DMS153 treated with DMSO at 0.1 percent for 48 hours (cell line): Measurements from ENCODE around the gene OPRM1.

Source experiments
- DNase-seq: peaks from one replicate; lab custom pipeline; 2025; ENCODE audit not compliant: unreplicated experiment; lab: John Stamatoyannopoulos, UW

Gene OPRM1

DNA sequence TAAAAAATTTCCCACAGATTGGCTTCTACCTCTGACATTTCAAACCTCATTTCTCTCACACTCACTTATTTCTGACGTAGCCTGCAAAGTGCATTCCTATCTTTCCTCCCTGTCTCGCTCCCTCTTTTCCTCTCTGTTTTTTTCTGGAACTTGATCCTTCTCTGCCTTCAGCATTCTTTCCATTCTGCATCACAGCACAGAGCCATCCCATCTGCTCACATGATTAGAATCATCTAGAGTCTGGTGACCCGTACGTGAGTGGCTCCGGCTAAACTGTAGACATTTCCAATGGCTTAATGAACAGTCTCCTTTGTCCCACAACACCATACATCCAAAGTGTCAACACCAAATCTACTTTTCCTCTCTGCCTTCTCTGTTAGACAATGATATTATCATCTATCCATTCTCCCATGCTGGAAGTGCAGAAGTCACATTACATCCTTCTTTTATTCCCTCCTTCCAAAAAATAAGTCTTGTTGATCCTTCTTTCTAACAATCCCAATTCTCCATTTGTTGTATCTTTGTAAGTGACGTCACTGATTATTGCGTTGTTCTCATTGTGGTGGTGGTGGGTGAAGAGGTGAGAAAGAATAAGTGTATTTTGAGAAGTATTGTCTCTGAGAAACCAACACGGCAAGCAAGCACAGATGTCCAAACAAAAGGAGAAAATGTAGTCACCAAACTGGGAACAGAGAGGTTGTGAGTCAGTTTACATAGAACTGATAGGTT lies 41.6 kb downstream of the OPRM1 start:
- no peak for DNase-seq

DNA sequence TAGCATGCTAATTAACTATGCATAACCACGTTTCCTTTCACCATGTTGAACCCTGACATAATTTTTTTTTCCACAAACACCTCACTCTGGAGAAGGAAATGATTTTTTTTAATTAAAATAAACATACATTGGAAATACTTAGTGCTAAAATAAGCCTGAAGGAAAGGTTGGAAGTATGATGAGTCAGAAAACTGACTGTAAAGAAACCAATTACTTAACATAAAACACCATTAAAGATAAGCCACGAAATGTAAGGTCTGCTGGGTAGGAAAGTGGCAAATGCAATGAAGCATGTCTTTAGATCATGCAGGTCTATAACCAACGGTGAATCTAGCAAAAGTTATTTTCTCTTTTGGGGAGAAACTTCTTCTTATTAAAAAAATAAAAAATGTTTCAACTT lies 47.5 kb downstream of the OPRM1 start:
- no peak for DNase-seq

DNA sequence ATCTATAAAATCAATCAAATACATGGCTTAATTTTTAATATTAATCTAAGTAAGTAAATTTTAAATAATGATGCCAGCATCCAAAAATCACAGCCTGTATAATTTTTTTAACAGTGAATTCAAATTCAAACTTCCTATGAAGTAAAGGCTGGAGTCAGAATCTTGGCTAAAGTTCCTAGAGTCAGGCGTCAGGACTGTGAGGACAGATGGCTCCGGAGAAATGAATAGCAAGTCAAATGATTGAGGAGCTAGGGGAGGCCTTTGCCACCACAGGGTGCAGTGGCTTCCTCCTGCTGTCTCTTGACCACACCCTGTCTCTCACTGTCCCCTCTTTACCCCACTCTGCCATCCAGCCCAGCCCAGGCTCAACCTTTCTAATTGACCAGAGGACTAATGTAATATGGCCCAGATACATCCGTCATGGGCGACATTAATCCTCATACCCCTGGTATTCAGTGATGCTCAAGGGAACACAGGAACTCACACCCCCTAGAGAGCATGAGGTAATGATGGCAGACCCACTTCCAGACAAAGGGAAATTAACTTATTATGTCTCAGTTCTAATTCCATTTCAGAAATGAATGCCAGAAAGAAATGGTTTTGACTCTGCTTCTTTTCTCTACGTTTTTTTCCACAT lies 53.4 kb downstream of the OPRM1 start:
- DNase-seq: no peak

DNA sequence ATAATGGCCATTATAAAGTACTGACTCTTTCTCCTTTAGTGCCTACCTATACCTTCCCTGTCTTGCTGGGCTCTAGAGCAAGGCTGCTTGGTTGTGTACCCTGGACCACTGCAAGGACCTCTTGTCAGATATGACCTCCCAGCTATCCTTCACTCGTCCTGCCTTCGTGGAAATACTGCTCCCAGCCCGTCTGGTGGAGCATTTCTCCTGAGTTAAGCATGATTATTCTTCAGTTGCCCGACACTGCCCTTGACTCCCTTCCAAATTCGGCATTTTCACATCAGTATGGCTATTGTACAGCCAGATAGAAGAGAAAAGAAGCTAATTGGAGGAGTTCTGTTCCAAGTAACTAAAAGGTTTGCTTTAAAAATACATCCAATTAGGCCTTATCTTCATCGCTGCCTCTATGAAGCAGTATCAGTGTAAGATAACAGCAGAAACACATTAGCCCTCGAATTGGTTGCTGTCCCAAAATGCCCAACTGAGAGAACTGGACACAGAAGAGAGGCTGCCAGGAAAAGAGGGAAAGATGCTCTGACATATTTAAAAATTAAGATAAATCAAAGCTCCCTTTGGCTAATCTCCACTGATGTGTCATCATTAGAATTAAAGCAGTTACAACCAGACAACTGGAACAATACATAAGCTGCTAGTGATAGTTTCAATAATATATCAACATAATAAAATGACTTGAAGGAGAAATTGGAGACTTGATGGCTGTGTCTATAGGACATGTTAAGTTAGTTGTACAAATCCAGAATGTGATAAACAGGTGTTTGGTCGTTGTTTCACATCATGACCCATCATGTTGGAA lies 54.4 kb downstream of the OPRM1 start:
- DNase-seq: no peak

DNA sequence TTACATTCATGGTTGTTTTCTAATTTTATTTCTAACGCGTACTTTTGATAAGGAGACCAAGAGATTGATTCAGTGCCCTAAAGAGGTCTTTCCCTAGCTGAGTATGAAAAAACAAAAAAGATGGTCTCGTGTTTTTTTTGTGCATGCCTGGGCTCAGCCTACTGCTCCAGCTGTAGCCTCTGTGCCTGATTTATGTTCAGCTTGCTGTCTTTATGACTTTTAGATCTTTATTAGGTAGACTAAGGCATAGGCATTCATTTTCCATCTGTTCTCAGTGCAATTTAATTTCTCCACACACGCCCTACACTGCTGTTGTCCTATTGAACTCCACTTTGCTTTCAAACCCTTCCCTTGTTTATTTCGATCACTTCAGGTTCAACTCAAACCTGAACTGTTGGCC lies 56.5 kb downstream of the OPRM1 start:
- DNase-seq: no peak

DNA sequence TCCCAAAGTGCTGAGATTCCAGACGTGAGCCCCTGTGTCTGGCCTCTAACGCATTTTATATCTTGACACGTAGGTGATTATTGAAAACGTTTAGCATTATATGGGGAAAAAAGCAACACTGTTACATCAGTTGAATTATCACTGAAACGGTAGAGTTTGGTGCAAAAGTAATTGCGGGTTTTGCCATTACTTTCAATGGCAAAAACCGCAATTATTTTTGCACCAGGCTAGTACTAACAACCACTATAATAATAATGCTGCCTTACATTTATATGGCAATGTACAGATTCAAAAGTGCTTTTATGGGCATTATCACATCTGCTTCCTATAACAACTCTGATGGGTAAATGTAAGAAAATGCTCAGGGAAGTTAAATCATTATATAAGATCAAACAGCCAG lies 57.3 kb downstream of the OPRM1 start:
- no peak for DNase-seq

DNA sequence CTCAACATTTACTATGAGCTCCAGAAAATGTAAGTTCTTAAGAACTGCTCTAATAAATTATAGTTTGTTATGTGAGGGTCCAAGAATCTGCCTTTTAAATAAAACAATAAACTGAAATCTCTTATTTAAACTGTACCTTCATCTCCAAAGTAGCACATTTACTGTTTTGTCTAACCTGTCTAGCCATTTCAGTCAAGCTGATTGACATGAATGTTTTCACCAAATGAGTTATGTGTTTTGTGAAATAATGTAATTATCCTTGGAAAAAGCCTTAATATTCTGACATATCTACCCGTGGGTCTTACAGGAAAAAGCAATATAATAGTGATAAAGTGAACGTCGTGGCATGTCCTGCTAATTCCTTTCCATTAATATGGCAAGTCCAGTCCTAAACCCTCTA lies 57.8 kb downstream of the OPRM1 start:
- no peak for DNase-seq

DNA sequence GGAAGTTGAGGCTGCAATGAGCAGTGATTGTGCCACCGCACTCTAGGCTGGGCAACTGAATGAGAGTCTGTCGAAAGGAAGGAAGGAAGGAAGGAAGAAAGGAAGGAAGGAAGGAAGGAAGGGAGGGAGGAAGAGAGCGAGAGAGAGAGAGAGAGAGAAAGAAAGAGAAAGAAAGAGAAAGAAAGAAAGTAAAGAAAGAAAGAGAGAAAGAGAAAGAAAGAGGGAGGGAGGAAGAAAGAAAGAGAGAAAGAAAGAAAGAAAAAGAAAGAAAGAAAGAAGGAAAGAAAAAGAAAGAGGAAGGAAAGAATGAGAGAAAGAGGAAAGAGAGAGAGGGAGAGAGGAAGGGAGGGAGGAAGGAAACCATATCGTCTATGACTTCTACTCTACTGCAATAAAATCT lies 60.2 kb downstream of the OPRM1 start:
- no peak for DNase-seq

DNA sequence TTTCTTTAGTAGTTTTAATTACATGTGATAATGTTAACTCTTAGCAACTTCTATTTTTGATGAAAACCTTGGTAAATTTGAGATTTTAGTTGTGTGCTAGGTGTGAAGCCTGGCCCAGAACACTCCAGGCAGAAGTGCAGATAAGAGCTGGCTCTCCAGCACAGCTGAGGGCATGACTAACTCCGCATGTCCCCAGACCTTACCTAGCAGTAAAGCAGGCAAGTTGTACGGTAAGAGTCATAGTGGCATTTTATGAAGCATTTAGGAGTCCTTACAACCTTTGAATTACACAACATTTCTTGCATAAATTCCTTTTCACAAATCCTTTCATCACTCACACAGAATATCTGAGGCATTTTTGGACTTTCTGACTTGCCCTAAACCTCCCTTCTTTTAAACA lies 67.2 kb downstream of the OPRM1 start:
- no peak for DNase-seq

DNA sequence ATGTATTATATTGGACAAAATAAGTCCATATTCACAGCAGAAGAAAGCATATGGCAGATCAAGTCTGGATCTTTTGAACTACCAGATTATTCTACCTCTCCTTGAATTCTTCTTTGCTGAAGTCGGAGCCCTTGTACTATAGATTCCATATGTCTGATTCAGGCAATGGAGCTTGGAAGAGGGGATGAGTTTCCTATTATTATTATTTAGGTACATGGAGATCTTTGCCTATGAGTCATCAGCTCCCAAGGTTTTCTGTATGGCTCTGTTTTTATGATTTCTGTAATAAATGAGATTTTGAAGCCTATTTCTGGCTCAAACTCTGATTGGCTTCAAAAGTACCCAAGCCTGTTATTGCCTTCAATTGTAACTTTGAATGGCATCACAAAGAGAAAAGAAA lies 72.0 kb downstream of the OPRM1 start:
- no peak for DNase-seq

DNA sequence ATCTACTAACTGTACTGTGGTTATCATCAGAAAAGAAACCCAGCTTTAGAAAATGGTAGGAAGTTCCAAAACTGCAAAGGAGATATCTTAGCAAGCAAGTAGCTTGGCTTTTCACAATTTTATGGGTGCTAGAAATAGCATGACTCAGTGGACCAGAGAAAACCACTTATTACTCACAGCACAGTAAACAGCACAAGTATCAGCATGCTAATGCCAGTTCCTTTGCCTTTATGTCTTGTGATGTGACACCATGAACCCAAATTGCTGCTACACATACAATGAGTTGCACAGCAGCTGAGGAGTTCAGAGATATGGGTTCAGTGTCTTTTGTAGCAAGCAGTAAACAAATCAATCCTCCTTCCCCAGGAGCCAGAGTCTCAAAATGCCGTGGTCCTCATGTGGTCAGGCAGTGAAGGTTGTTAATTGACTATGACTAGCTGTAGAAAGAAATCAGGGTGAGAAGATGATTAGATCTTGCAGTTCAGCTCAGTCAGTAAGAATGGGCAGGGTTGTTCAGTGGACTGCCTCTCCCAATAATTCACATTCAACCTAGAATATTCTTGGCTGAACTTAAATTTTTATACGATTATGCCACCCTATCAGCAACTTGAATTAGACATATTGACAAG lies 73.3 kb downstream of the OPRM1 start:
- DNase-seq: no peak

DNA sequence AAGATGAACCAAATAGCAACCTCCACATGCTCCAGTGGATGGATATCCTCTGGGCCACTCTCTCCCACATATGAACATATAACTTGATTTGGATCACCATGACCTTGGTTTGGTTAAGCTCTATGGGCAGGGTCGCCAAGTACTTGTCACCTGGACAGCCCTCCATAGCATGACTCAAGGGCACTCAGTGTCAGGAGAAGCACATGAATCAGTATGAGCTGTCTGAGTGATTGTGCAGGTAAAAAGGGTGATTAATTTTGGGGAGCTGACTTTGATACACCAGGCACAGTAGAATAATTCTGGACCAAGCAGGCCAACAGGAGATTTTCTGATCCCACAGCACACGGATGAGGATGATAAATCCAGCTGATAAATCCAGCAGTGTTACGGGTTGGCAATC lies 74.4 kb downstream of the OPRM1 start:
- DNase-seq: no peak

DNA sequence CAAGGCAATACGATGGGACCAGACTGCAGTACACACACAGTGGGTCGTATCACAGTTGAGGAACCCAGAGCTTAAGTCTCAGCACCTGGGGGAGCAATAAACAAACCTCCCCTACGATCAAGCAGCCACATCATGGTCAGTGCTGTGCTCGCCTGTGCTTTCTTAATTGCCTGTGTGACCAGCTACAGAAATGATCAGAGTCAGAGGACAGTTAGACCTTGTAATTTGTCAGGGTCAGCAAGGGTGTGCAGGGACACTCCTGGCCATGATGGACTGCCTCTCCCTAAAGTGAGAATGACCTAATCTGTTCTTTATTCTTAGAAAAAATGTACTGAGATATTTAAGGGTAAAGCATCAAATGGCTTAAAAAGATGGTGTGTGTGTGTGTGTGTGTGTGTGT lies 78.4 kb downstream of the OPRM1 start:
- DNase-seq: no peak

DNA sequence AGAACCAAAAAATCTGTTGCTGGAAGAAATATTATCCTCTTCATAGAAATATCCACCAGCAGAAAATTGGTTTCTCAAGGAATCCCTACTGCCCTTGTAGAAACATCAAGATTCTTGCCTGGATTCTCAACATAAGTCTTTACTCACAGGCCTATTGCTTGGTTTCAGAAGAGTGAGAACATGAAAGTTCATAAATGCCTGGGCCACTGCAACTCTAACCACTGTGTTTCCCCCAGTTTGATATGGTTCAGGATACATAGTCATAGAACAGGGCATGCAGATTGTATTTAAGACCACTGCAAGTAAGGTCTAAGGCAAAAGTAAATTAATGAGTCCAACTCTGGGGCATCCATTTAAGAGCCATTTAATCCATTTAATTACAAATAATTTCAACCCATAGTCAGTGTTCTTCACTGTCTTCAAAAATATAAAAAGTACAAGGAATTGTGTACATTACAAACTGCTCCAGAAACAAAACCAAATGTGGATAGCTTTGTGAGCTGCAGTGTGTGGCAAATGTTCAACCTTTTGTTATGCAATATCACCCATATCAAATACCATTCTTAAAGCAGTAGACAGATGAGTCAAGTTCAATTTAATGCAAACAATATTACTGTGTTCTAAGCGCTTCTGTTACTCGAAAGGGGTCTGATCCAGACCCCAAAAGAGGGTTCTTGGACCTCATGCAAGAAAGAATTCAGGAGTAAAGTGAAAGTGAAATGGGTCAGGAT lies 83.3 kb downstream of the OPRM1 start:
- DNase-seq: no peak

DNA sequence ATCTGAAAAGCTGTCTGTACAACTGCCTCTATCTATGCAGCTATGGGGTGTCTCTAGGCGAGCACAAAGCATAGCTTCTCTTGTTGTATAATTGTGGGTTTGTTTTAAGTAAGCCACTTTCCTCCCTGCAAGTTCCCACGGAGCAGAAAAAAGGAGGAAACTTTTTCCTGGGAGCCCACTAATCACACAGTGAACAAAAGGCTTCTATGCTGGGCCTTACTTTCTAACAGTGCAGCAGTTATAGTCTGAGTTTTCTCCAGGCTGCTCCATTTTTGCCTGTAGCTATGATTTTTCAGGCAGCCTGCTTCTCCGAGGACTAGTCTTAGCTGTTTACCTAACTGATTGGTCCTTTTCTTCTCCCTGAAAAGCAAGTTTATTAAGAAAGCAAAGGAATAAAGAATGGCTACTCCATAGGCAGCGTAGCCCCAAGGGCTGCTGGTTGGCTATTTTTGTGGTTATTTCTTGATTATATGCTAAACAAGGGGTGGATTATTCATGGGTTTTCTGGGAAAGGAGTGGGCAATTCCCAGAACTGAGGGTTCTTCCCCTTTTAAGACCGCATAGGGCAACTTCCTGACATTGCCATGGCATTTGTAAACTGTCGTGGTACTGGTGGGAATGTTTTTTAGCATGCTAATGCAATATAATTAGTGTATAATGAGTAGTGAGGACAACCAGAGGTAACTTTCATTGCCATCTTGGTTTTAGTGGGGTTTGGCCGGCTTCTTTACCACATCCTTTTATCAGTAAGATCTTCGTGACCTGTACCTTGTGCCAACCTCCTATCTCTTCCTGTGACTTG lies 84.3 kb downstream of the OPRM1 start:
- no peak for DNase-seq

DNA sequence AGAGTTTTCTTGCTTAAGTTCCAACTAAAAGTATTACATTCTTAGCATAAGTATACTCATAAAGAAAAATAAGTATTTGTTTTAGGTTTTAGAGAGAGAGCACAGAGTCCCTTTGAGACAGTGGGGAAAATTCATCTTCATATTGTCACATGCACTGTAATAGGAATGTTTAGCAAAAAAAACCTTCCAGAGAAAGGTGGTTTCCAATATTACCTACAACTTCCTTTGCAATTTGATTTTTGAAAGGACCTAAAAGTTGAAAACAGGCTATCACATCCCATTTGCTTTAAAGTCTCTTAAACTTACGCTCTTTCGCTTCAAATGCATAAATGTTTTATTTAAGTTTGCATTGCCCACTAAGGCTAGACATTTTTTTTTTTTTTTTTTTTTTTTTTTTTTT lies 86.4 kb downstream of the OPRM1 start:
- DNase-seq: no peak

DNA sequence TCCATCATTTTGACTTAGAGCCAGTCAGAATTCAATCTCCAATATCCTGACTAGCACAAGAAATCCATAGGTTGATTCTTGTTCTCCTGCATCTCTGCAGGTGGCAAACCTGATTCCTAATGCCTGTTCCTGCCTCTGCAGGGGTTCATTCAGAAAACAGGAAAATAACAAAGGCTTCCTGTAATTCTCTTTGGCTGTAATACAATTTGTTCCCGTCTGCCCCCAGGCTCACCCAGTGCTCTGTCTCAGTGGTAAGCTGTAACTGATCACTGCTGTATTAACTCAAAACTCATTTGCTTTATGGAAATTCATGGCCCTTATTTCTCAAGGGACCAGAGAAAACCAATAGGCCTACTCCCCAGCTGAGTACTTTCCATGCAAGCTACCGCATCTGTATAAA lies 88.6 kb downstream of the OPRM1 start:
- no peak for DNase-seq

DNA sequence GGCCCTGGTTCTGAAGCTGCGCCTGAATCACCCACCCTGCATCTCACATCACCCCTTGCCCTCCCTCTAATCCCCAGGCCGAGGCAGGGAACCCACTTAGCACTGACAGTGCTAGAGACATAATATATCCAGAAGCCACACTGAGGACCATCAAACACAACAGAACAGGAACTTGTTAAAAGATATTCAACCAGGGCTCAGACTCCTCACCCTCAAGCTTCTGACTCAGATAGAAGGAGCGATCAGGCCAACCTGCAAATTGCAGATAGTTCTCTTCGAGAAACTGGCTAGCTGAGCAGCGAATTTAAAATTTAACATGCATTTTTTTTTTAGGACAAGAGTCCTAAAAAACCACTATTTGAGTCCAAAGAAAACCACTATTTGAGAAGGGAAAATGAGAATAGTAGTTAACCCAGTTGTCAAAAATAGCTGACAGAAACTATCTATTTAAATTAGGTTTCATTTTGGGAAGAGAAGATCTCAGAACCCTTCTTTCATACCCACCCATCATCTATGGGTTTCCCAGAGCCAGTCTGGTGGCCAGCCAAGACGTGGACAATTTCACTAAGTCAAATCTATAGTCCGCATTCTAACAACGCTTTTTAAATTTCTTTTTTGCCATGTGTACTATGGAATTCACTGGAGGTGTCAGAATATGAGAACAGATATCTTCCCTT lies 95.6 kb downstream of the OPRM1 start:
- DNase-seq: no peak

DNA sequence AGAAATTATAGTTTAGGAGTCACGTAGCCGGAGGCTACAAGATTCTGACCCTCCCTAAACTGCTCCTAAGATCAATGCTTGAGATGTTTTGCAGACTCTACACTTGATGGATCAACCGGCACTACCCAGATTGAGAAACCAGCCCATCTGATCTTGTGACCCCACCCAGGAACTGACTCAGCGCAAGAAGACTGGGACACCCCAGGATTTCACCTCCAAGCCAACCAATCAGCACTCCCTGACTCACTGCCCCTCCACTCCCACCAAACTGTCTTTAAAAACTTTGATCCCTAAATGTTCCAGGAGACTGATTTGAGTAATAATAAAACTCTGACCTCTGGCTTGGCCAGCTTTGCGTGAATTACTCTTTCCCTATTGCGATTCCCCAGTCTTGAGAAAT lies 99.8 kb downstream of the OPRM1 start:
- no peak for DNase-seq

DNA sequence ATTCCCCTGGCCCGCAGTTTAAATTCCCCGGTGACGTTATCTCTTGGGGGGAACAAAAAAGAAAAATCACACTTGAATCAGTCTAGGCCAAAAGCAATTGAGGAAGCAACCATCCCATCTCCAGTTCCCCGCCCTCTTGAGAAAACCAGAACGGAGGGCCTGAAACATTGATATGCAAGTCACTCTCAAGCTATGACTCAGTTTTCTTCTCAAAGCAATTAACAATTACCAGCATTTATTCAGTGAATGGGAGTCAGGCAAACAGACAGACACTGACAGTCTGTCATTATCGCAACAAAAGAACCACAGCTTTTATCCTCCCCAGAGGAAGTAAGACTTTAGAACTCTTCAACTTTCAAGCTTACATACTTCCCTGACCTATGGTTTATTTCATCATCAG lies 100.9 kb downstream of the OPRM1 start:
- DNase-seq: no peak
